GM12865 (cell line): ENCODE results near the gene SMARCAD1.

Experiments
- DNase-seq: peaks from one replicate; pipeline ENCODE4 v3.0.0; 2010; ENCODE audit warnings: low read depth
- H3K4me3 ChIP-seq: 2 replicates; pipeline ENCODE4 v1.5.1; 2011; ENCODE audit warnings: mild to moderate bottlenecking, low read depth, low read length, control low read depth
- TF ChIP-seq, protein P1 (sequence below): IDR thresholded peaks from 2 replicates; pipeline ENCODE4 v1.5.1; 2011; ENCODE audit warnings: low read length, control low read depth, low read depth, inconsistent platforms; ENCODE audit not compliant: insufficient read depth; ENCODE audit errors: missing control alignments

The SMARCAD1 gene

DNA sequence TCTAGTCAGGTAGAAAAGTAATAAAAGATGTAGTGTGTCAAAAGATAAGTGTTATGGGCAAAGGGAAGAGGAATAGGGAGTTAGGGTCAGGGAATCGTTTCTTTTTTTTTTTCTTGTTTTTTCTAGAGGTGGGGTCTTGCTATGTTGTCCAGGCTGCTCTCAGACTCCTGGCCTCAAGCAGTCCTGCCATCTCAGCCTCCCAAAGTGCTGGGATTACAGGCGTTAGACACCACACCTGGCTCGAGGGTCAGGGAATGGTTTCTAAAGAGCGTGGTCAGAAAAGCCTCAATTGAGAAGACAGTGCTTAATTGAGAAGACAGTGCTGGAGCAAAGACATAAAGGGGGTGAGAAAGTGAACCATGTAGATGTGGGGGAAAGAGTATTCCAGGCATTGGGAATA is 19.1 kb downstream of the SMARCAD1 start:
- TF ChIP-seq, protein P1, sequence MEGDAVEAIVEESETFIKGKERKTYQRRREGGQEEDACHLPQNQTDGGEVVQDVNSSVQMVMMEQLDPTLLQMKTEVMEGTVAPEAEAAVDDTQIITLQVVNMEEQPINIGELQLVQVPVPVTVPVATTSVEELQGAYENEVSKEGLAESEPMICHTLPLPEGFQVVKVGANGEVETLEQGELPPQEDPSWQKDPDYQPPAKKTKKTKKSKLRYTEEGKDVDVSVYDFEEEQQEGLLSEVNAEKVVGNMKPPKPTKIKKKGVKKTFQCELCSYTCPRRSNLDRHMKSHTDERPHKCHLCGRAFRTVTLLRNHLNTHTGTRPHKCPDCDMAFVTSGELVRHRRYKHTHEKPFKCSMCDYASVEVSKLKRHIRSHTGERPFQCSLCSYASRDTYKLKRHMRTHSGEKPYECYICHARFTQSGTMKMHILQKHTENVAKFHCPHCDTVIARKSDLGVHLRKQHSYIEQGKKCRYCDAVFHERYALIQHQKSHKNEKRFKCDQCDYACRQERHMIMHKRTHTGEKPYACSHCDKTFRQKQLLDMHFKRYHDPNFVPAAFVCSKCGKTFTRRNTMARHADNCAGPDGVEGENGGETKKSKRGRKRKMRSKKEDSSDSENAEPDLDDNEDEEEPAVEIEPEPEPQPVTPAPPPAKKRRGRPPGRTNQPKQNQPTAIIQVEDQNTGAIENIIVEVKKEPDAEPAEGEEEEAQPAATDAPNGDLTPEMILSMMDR: no peak
- no peak overlapping the region for H3K4me3 ChIP-seq
- DNase-seq: no peak

DNA sequence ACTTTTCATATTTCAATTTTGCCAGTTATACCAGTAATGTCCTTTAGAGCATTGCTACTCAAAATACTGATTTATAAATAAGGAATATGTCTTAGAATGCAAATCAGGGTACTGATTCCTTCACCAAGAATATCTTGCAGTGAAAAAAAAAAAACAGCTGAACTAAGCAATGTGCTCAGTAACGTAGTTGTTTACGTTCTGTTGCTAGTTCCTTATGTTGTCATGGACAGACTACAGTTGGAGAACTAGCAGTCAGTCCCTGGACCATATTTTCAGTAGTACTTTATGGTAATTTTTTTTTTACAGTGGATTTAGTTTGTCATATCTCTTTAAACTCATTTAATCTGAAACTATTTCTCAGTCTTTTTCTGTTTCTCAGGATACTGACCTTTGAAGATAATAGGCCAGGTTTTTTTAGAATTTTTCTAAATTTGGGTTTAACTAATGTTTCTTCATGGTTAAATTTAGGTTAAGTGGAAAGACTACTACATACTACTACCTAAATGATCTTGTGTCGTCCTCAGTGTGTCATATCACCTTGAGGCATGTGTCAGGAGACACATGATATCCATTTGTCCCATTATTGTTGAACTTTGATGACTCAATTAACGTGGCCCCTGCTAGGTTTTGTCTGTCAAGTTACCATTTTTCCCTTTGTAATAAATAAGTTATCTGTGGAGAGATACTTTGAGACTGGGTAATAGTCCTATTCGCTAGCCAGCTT is 21.0 kb downstream of the SMARCAD1 start:
- no peak overlapping the region for H3K4me3 ChIP-seq
- no peak for DNase-seq
- TF ChIP-seq, protein P1: no peak

DNA sequence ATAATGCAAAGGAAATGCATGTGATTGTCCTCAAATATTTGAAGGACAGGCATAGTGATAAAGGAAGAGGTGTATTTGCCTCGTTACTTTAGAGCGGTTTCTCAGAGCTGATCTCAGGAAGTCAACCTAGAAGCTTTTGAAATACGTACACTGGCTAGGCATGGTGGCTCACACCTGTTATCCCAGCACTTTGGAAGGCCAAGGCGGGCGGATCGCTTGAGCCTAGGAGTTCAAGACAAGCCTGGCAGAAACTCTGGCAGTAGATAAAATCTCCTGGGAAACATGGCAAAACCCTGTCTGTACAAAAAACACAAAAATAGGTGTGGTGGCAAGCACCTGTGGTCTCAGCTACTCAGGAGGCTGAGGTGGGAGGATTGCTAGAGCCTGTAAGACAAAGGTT is 24.9 kb downstream of the SMARCAD1 start:
- H3K4me3 ChIP-seq: no peak overlapping the region
- TF ChIP-seq, protein P1: no peak
- no peak for DNase-seq

DNA sequence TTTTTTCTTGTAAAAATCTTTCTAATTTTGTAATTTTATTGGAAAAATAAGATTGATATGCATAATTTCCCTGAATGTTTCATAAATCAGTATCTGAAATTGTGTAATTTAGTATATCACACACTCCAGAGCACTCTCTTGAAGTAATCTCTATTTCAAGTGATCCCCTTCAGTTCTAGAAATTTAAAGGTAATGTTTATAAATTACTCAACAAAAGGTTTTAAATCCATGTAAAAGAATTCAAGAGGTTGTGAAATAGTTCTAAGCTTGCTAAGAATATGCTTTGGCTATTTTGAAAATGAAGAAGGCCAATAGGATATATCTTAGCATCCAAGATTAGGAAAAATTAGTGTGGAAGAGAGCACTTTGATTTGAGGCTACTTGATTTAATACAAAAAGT is 28.2 kb downstream of the SMARCAD1 start:
- TF ChIP-seq, protein P1: no peak
- no peak overlapping the region for H3K4me3 ChIP-seq
- DNase-seq: no peak

DNA sequence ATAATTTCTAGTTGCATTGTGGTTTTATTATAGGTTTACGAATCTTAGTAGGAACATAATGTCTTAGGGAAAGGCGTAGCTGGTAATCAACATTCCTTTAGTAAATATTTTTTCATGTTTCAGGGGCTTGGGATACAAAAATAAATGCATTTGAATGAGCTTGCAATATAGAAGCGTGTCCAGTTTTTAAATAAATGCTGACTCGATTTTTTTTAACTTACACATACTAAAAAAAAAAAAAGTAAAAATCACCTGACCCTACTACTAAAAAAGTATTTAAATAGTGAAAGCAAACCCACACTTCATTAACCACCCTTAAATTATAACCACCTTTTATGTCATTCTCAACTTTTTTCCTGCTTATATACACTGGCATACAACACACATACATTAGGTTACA is 29.6 kb downstream of the SMARCAD1 start:
- TF ChIP-seq, protein P1: no peak
- no peak overlapping the region for H3K4me3 ChIP-seq
- no peak for DNase-seq

DNA sequence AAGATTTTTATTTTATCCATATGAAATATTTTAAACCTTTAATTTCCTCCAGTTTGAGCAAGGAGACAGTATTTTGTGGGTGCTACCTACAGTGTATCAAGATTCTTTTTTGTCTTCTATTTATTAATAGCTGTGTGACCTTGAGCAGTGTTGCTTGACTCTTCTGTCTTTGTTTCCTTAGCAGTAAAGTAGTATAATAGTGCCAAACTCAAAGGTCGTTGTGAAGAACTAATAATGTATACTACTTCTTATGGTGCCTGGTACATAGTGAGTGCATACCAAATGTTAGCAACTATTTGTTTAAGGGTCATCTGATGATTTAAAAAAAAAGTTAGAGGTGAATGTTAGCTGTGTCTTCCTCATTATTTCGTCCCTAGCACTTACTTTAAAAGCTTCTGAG is 30.5 kb downstream of the SMARCAD1 start:
- no peak for DNase-seq
- H3K4me3 ChIP-seq: no peak overlapping the region
- TF ChIP-seq, protein P1: no peak

DNA sequence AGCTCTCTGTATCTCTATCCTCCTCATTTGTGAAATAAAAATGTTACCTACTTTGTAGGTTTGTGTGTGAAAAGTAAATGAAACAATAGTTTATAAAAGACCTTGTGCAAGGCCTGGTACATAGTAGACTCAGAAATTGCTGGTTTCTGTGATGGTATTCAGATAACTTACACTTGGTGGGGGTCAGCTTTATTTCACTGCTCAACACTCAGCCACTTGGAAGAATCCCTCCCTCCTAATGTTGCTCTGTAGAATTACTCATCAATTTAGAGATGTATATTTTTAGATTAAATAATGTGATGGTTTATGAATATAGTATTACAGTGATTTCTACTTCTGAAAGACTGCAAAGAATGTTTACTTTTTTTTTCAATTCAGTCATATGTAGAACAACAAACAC is 32.7 kb downstream of the SMARCAD1 start:
- TF ChIP-seq, protein P1: no peak
- no peak overlapping the region for H3K4me3 ChIP-seq
- no peak for DNase-seq
